ENCODE data around the gene COL8A2.

COL8A2 gene

DNA sequence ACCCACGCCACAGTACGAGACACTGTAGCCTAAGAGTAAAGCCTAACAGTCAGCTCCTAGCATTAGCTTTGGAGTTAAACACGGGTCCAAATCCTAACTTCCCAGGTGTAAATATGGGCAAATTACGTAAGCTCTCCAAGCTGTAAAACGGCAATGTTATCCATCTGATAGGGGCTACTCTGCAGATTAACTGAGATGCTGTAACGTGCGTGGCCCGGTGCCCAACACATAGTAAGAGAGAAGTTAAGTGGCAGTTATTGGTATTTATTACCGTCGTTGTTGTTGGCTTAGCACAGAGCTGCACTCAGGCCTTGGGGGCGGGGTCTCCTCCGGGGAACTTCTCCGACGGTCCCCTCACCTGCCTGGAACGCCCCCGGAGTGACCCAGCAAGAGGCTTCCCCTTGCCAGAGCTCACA, 23.8 kb upstream of the COL8A2 start:
- Histone ChIP-seq H3K27ac (ENCODE audit: low read length) (no peak overlapping the region), H3K27me3 (ENCODE audit: control insufficient read depth, insufficient read depth, low read length) (peaks cover 17% of the 10 kb centered on the region), H3K9me3 (ENCODE audit: control insufficient read depth, low read depth, low read length) (no peaks in the 10 kb centered on the region), H3K9ac (ENCODE audit: low read length) (peak overlapping the region; percentile 63), H3K36me3 (ENCODE audit: control insufficient read depth, low read depth, low read length) (no peaks in the 10 kb centered on the region), H3K4me1 (ENCODE audit: control insufficient read depth, low read depth, low read length) (peaks cover 19% of the 10 kb centered on the region), H3K4me3 (ENCODE audit: low read length) (peak overlapping the region; percentile 67)

DNA sequence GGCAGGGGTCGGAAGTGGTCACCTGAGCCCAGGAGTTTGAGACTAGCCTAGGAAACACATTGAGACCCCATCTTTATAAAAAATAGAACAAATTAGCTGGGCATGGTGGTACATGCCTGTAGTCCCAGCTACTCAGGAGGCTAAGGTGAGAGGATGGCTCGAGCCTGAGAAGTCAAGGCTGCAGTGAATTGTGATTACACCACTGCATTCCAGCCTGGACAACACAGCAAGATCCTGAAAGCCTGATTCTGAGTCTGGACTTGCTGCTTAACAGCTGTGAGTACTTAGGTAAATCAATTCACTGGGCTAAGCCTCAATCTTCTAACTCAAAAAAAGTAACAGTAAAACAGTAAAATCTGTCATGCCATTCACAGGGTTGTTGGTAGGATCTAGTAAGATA, 19.4 kb upstream of the COL8A2 start:
- Histone ChIP-seq H3K4me1 (ENCODE audit: control insufficient read depth, low read depth, low read length) (no peaks in the 10 kb centered on the region), H3K36me3 (ENCODE audit: control insufficient read depth, low read depth, low read length) (peaks cover 6% of the 10 kb centered on the region), H3K4me3 (ENCODE audit: low read length) (no peak overlapping the region), H3K27me3 (ENCODE audit: control insufficient read depth, insufficient read depth, low read length) (no peaks in the 10 kb centered on the region), H3K27ac (ENCODE audit: low read length) (no peak overlapping the region), H3K9me3 (ENCODE audit: control insufficient read depth, low read depth, low read length) (no peaks in the 10 kb centered on the region), H3K9ac (ENCODE audit: low read length) (no peak overlapping the region)

DNA sequence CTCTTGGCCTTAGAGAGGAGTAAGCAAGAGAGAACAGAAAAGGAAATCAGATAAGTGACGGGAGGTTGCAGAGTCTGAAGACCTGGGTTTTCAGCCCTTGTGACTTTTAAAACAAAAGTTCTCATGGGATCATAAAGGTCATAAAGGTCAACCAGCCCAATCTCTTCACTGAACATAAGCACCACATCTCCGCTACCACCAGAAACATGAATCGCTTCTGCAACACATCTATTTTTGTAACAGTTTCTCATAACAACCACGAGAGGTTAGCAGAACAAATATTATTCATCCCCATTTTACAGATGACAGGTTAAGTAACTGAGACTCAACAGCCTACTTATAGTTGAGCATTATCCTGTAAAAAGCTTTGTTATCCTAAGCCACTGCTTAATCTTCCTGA, 18.4 kb upstream of the COL8A2 start:
- Histone ChIP-seq H3K9ac (ENCODE audit: low read length) (no peak overlapping the region), H3K27me3 (ENCODE audit: control insufficient read depth, insufficient read depth, low read length) (no peaks in the 10 kb centered on the region), H3K36me3 (ENCODE audit: control insufficient read depth, low read depth, low read length) (peaks cover 8% of the 10 kb centered on the region), H3K27ac (ENCODE audit: low read length) (no peak overlapping the region), H3K4me3 (ENCODE audit: low read length) (no peak overlapping the region), H3K9me3 (ENCODE audit: control insufficient read depth, low read depth, low read length) (no peaks in the 10 kb centered on the region), H3K4me1 (ENCODE audit: control insufficient read depth, low read depth, low read length) (no peaks in the 10 kb centered on the region)

DNA sequence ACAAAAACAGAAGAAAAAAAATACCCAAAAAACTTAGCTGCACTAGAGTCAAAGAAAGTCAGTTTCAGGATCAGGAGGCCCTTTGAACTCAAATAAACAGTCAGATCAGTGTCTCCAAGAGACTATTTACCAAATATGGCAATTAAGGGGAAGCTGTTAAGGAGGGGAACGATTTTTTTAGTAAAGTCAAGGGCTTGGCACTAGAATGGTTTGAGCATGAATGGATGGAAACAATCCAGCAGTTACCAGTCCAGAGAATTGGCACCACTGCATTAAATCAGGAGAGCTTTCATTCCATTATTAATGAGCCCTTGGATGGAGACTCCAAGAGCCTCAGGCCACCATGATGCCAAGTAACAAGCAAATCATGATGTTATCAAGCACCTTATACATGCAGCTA, 17.1 kb upstream of the COL8A2 start:
- H3K4me1 ChIP-seq (ENCODE audit: control insufficient read depth, low read depth, low read length), result no peaks in the 10 kb centered on the region
- H3K36me3 ChIP-seq (ENCODE audit: control insufficient read depth, low read depth, low read length), result peaks cover 16% of the 10 kb centered on the region
- H3K27me3 ChIP-seq (ENCODE audit: control insufficient read depth, insufficient read depth, low read length), result no peaks in the 10 kb centered on the region
- no peak overlapping the region for H3K9ac ChIP-seq (ENCODE audit: low read length)
- no peak overlapping the region for H3K27ac ChIP-seq (ENCODE audit: low read length)
- H3K9me3 ChIP-seq (ENCODE audit: control insufficient read depth, low read depth, low read length), result no peaks in the 10 kb centered on the region
- no peak overlapping the region for H3K4me3 ChIP-seq (ENCODE audit: low read length)

DNA sequence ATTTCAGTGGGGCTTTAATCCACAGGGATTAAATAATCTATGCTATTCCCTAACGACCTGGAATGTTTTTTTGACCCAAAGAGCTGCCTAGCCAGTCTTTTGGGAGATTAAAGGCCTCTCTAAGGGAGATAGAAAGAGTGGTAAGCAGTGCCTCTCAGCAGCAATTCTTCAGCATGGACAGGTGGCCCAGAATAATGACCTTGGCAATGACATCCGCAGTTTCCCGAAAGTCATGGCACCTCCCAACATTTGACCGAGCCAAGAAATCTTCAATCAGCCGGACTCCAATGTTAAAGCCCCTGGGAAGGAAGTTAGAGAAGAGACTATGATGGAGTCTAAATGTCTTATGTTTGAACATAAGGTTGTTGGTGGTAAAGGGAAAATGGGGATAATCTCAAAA, 14.5 kb upstream of the COL8A2 start:
- Histone ChIP-seq H3K4me3 (ENCODE audit: low read length) (no peak overlapping the region), H3K27me3 (ENCODE audit: control insufficient read depth, insufficient read depth, low read length) (no peaks in the 10 kb centered on the region), H3K36me3 (ENCODE audit: control insufficient read depth, low read depth, low read length) (peaks cover 22% of the 10 kb centered on the region), H3K9ac (ENCODE audit: low read length) (no peak overlapping the region), H3K9me3 (ENCODE audit: control insufficient read depth, low read depth, low read length) (no peaks in the 10 kb centered on the region), H3K4me1 (ENCODE audit: control insufficient read depth, low read depth, low read length) (no peaks in the 10 kb centered on the region), H3K27ac (ENCODE audit: low read length) (no peak overlapping the region)

DNA sequence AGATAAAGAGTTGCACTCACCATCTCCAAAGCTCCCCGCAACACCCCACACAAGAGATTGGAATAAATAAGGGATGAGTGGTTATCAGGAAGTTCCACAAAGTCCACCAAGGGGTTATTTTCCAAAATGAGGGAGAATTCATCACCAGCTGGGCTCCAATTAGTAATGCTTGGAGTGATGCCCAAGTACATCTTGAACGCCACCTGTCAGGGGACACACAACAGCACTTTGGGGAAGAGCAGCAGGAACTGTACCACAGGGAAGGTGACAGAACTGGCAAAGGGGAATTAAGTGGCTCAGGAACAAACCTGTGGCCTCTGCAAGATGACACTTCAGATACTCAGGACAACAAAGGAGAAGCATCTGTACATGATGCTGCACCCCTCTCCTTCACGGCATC, 12.8 kb upstream of the COL8A2 start:
- Histone ChIP-seq H3K9ac (ENCODE audit: low read length) (no peak overlapping the region), H3K9me3 (ENCODE audit: control insufficient read depth, low read depth, low read length) (no peaks in the 10 kb centered on the region), H3K4me1 (ENCODE audit: control insufficient read depth, low read depth, low read length) (no peaks in the 10 kb centered on the region), H3K27me3 (ENCODE audit: control insufficient read depth, insufficient read depth, low read length) (no peaks in the 10 kb centered on the region), H3K4me3 (ENCODE audit: low read length) (no peak overlapping the region), H3K36me3 (ENCODE audit: control insufficient read depth, low read depth, low read length) (peaks cover 22% of the 10 kb centered on the region), H3K27ac (ENCODE audit: low read length) (no peak overlapping the region)

DNA sequence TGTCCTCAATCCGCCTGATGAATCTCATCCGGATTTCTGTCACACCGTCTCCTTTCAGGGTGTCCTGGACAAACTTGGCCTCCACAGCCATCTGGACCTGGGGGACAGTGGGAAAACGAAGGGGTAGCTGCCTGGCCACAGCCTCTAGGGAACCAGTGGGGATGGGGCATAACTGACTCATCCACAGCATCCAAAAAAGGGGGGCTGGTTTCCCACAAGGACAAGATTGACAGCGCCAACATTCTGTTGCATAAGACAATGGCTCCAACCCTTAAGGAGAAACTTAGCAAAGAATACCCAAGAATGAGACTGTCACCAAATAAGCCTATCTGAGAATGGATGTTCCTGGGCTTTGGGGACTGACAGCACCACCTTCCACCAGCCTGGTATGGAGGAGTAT, 12.2 kb upstream of the COL8A2 start:
- Histone ChIP-seq H3K36me3 (ENCODE audit: control insufficient read depth, low read depth, low read length) (peaks cover 22% of the 10 kb centered on the region), H3K4me1 (ENCODE audit: control insufficient read depth, low read depth, low read length) (no peaks in the 10 kb centered on the region), H3K9ac (ENCODE audit: low read length) (no peak overlapping the region), H3K27me3 (ENCODE audit: control insufficient read depth, insufficient read depth, low read length) (no peaks in the 10 kb centered on the region), H3K27ac (ENCODE audit: low read length) (no peak overlapping the region), H3K9me3 (ENCODE audit: control insufficient read depth, low read depth, low read length) (no peaks in the 10 kb centered on the region), H3K4me3 (ENCODE audit: low read length) (no peak overlapping the region)

DNA sequence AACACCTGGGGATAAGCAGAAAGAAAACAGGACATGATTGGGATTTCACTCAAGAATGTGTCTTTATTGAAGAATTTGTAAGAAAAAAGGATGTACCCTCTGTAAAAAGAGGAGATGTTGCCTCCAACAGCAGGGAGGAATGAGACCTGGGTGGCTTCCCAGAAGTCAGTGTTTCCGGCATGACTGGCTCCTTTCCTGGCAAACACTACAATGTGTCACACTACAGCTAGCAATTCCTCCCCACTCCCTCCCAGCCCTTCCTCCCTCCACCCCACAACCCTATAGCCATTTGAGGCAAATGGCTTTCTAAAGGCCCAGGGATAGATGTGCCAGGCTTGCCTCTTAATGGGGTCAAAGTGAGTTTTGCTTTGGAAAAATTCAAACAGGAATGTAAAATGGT, 11.5 kb upstream of the COL8A2 start:
- H3K27me3 ChIP-seq (ENCODE audit: control insufficient read depth, insufficient read depth, low read length), result no peaks in the 10 kb centered on the region
- no peak overlapping the region for H3K27ac ChIP-seq (ENCODE audit: low read length)
- H3K9me3 ChIP-seq (ENCODE audit: control insufficient read depth, low read depth, low read length), result no peaks in the 10 kb centered on the region
- H3K4me3 ChIP-seq (ENCODE audit: low read length), result no peak overlapping the region
- no peaks in the 10 kb centered on the region for H3K4me1 ChIP-seq (ENCODE audit: control insufficient read depth, low read depth, low read length)
- peaks cover 22% of the 10 kb centered on the region for H3K36me3 ChIP-seq (ENCODE audit: control insufficient read depth, low read depth, low read length)
- H3K9ac ChIP-seq (ENCODE audit: low read length), result no peak overlapping the region

DNA sequence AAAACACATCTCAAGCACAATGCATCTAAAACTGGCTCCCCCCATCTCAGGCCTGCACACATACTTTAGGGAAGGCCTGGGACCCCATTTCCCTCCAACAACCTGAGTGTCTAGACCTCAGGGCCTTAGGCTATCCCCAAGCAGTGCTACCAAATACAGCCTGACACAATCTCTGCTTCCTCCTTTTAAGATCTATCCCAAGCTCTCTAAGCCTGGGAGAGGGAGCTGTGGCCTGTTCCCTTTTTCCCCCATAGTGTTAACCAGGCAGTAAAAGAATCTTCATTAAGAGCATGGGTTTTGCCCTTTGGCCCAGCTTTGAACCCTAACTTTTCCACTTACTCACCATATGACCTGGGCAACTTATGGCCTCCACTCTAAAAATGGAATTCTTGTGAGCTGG, 10.8 kb upstream of the COL8A2 start:
- Histone ChIP-seq H3K27ac (ENCODE audit: low read length) (no peak overlapping the region), H3K27me3 (ENCODE audit: control insufficient read depth, insufficient read depth, low read length) (no peaks in the 10 kb centered on the region), H3K9ac (ENCODE audit: low read length) (no peak overlapping the region), H3K9me3 (ENCODE audit: control insufficient read depth, low read depth, low read length) (no peaks in the 10 kb centered on the region), H3K4me3 (ENCODE audit: low read length) (no peak overlapping the region), H3K36me3 (ENCODE audit: control insufficient read depth, low read depth, low read length) (peaks cover 22% of the 10 kb centered on the region), H3K4me1 (ENCODE audit: control insufficient read depth, low read depth, low read length) (no peaks in the 10 kb centered on the region)

DNA sequence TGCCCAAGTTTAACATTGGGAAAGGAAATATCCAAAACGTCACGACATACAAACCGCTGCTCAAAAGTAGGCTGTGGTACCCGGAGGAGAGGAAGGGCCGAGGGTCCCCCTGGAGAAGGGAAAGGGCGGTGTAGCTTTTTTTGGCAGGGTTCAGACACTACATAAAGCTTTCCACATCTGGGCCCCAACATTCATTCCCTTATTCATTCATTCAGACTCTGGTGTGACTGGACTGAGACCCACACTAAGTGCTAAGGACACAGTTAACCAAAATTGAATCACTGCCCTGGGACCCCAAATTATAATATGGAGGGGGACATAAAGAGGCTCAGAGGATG, 10.3 kb upstream of the COL8A2 start:
- H3K27ac ChIP-seq (ENCODE audit: low read length), result no peak overlapping the region
- no peaks in the 10 kb centered on the region for H3K27me3 ChIP-seq (ENCODE audit: control insufficient read depth, insufficient read depth, low read length)
- H3K9me3 ChIP-seq (ENCODE audit: control insufficient read depth, low read depth, low read length), result no peaks in the 10 kb centered on the region
- H3K4me1 ChIP-seq (ENCODE audit: control insufficient read depth, low read depth, low read length), result no peaks in the 10 kb centered on the region
- no peak overlapping the region for H3K4me3 ChIP-seq (ENCODE audit: low read length)
- peaks cover 22% of the 10 kb centered on the region for H3K36me3 ChIP-seq (ENCODE audit: control insufficient read depth, low read depth, low read length)
- H3K9ac ChIP-seq (ENCODE audit: low read length), result no peak overlapping the region

DNA sequence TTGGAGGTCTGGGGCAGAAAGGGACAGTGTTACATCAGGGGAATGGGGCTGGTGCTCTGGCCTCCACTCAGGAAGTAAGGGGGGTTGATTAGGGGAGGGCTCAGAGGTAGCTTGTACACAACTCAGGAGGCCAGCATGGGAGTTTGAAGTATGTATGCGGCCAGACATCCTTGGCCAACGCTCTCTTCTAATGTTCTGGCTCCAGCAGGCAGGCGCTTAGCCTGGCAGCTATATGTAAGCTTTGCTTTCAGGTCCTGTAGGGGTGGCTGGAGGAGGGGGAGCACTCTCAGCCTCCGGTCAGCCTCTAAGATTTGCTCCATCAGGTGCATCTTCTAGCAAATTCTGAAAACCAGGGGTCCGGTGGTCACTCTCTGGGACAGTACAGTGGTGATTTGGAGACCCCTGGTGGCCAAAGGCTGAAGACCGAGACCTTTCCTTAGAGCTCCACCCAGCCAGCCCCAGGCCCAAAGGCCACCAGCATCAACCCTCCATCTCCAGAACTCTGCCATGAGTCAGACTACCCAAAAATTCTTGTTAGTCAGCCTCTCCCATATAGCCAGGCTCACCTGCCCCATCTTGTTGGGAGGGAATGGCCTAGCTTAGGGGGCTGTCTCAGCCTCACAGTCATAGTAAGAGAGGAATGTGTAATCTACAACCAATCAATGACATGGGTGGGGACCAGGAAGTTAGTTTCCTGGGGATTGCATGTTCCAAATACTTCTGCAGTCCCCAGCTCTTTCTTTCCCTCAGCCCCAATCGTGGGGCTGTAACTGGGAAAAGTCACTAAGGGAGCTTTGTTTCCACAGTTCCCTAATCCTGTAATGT, 9.7 kb upstream of the COL8A2 start:
- H3K4me3 ChIP-seq (ENCODE audit: low read length), result no peak overlapping the region
- H3K36me3 ChIP-seq (ENCODE audit: control insufficient read depth, low read depth, low read length), result peaks cover 18% of the 10 kb centered on the region
- H3K27ac ChIP-seq (ENCODE audit: low read length), result no peak overlapping the region
- no peaks in the 10 kb centered on the region for H3K4me1 ChIP-seq (ENCODE audit: control insufficient read depth, low read depth, low read length)
- no peak overlapping the region for H3K9ac ChIP-seq (ENCODE audit: low read length)
- H3K27me3 ChIP-seq (ENCODE audit: control insufficient read depth, insufficient read depth, low read length), result no peaks in the 10 kb centered on the region
- no peaks in the 10 kb centered on the region for H3K9me3 ChIP-seq (ENCODE audit: control insufficient read depth, low read depth, low read length)

DNA sequence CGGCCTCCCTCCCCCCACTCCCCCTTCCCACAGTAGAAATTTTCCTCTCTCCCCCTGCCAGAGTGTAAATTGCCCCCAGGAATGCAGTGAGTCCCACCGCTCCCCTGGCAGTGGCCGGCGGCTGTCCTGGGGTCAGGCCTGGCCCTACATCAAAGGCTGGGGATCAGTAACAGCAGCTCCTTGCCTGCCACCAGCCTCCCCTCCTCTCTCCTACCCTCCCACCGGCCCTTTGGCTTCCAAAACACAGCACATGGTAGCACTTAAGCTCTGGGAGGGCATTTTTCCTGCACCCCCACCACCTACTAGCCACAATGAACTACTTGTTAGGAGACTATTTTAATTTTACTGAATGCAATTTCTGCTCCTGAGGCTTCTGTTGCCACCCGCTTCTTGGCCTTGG, 9.0 kb upstream of the COL8A2 start:
- H3K36me3 ChIP-seq (ENCODE audit: control insufficient read depth, low read depth, low read length), result peaks cover 13% of the 10 kb centered on the region
- no peak overlapping the region for H3K27ac ChIP-seq (ENCODE audit: low read length)
- no peaks in the 10 kb centered on the region for H3K27me3 ChIP-seq (ENCODE audit: control insufficient read depth, insufficient read depth, low read length)
- no peaks in the 10 kb centered on the region for H3K4me1 ChIP-seq (ENCODE audit: control insufficient read depth, low read depth, low read length)
- no peak overlapping the region for H3K9ac ChIP-seq (ENCODE audit: low read length)
- H3K4me3 ChIP-seq (ENCODE audit: low read length), result no peak overlapping the region
- no peaks in the 10 kb centered on the region for H3K9me3 ChIP-seq (ENCODE audit: control insufficient read depth, low read depth, low read length)

Measured in iPS-18a (cell line).